ENCODE data around the gene KRT83.

Gene KRT83

DNA sequence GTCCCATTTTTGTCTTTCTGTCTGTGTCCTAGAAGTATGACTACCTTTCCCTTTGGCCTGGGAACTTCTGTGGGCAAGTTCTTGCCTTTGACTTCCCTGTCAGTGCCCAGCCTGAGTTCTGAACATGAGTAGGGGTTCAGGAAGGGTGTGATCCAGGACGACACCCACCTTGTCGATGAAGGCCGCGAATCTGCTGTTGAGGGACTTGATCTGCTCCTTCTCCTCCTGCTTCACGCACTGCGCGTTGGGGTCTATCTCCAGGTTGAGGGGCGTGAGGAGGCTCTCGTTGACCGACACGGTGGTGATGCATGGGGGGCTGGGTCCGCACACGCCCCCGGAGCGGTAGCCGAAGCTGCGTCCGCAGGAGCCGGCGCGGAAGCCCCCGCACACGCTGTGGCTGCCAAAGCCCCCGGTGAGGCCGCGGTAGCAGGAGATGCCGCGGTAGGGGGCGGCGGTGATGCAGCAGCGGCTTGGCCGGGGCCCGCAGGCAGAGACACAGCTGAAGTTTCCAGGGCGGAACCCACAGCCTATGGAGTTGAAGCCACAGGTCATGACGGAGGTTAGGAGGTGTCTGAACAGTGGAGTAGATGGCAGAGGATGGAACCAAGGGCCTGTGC lies at the start of gene KRT83:
KRT83 (minus strand) TSS at position 615 of the 617 bp plus-strand sequence; CDS start at position 552, 63 bp downstream.
- DNase-seq = no peak

GRCh38 chr12:52369809-52370208 lies 48.6 kb upstream of the KRT83 start:
- no peak for DNase-seq

DNA sequence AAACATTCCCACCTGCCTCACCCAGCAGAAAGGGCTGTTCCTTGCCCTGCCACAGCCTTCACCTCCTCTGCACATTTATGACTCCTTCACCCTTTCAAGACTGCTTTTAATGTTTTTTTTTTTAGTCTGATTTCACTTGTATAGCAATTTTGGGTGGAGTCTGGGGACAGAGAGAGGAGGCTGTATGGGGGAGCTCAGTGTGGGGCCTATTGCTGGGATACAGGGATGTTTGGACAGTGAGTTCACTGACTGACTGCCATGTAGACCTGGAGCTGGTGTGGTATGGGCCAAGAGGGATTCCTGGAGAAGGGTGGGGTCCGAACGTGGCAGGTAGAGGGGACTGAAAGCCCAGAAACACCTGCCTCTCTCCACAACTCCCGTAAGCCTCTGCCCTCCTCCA lies 48.0 kb upstream of the KRT83 start:
- no peak for DNase-seq

GRCh38 chr12:52368508-52368907 lies 47.3 kb upstream of the KRT83 start:
- DNase-seq = no peak

DNA sequence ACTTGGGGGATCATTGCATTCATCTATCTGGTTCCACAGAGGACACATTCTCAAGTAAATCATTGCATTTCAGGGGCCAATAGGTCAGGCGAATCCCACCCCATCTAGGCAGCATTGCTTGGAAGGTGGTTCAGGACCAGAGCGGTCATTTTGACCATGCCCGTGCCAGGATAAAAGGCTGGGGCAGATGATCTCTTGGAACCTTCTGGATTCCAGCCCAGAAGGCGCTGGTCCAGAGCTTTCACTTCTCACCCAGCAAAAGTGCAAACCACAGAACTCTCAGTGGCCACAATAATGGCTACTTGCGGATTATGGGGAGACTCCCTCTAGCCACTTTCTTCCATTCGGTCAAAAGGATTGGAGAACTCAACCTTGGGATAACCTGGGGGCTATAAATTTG lies 46.7 kb upstream of the KRT83 start:
- DNase-seq = no peak

GRCh38 chr12:52366738-52367485 lies 45.7 kb upstream of the KRT83 start, which contains the start of gene KRT85:
Gene KRT85, minus strand, starts transcription at chr12:52367481. Its CDS starts 76 bp downstream, at chr12:52367405.
- no peak for DNase-seq

- DNase-seq = no peak
Measured at GRCh38 chr12:52364901-52365489, 43.8 kb upstream of the KRT83 start.

GRCh38 chr12:52364061-52364460 lies 42.9 kb upstream of the KRT83 start:
- DNase-seq = no peak

- no peak for DNase-seq
Measured at GRCh38 chr12:52363111-52363679, 42.0 kb upstream of the KRT83 start.

- DNase-seq = no peak
Measured at GRCh38 chr12:52362118-52362726, 41.0 kb upstream of the KRT83 start.

DNA sequence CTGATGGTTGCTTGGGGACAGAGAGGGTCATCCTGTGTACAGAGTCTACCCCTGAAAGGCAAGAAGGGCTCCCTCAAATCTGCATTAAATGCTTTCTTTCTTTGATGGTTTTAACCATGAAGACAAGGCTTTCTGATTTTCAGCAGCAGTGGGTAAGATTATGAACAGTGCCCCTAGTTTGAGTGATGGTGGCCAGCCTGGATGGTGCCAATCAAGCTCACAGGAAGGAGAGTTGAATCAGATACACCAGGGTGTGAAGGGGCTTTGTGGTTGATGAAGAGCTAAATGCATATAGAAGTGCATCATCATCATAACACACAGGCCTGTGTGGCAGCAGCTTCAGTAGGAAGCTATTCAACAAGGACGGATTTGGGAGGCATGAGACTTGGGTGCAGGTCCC lies 40.4 kb upstream of the KRT83 start:
- no peak for DNase-seq

DNA sequence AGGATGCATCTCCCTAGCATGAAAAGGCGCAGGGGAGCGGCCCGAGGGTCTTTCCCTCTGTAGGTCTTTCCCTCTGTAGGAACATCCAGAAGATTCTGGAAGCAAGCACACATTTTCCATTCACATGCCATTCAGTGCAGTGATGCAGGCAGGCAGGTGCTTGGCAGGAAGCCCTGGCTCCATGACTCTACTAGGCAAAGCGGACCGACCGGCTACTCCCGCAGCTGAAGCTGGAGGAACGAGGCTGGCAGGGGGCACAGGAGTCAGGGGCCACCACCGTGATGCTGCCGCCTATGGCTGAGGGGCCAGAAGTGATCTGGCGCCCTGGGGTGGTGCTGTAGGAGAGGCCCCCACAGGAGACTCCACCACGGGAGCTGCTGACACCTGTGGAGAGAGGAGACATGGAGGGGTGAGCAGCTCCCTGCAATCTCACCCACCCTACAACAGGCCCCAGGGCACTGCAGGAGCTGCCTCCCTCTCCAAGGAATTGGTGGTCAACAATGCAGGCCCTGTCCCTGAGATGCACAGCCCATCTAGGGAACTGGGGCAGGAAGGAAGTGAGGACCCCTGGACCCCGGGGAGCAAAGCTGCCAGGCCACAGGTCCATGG lies 39.6 kb upstream of the KRT83 start:
- no peak for DNase-seq

GRCh38 chr12:52360106-52360662 lies 39.0 kb upstream of the KRT83 start:
- no peak for DNase-seq

- no peak for DNase-seq
Measured at GRCh38 chr12:52359621-52360061, 38.4 kb upstream of the KRT83 start.

GRCh38 chr12:52358575-52359350 lies 37.6 kb upstream of the KRT83 start:
- DNase-seq = no peak

GRCh38 chr12:52356762-52357580 lies 35.8 kb upstream of the KRT83 start:
- DNase-seq = no peak

DNA sequence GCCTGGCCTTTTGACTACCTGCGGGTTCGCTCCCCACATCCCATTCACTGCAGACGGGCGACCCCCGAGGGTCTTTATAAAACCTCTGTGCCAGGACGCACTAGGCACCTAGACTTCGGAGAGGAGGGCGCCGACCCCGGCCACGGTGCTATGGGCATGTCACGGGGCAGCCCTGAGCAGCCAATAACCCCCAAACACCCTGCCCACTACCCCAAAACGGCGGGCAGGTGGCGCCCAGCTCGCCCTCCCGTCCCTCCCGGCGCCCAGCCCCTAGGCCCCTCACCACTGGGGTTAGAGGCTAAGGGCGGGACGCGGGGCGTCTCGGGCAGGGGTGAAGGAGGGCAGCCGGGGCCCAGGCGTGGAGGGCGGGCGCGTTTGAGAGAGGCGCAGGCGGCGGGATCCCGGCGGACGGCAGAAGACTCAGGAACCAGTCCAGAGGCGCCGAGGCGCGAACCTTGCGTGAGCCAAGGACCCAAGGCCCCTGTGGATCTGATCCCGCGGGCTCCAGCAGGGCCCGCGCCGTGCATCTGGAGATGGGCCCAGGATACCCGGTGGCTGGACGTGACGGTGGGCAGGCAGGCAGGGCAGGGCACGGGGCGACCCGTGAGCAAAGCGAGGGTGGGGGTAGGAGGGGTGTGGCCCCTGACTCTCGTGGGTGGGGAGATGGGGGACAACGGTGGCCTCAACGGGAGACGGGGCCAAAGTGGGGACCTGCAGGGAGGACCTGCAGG lies 35.0 kb upstream of the KRT83 start:
- no peak for DNase-seq

DNA sequence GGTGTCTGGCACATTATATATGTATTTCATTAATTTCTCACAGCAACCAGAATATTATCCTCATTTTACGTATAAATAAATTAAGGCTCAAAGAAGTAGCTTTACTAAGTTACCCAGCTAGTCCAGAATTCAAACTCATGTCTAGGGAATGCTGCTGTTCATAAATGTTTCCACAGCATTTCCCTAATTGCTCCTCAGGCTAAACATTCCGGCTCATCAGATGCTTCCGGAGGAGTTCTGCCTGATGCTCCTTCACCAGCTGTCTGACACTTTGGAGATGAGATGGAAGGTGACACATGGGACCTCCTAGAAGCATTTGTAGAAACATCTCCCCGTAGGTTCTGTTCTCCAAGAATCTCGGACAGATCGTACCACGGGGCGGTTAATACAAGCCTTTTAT lies 34.0 kb upstream of the KRT83 start:
- DNase-seq = no peak

DNA sequence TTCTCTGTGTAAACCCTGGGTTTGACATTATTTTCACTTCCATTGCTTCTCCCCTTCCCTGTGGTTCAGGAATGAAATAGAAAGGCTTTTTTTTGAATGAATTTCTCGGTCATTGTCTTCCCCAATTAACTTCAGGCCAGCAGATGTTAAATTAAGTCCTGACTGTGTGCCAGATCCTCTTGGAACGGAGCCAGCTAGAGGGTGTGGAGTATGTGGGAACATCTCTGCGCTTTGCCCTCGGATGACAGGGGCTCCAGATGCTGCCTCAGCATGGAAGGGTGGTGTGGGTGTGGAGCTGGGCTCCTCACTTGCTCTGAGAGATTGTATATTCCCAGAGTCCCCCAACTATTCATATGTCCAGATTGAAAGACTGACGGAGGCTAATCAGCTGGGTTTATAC lies 33.0 kb upstream of the KRT83 start:
- no peak for DNase-seq

DNA sequence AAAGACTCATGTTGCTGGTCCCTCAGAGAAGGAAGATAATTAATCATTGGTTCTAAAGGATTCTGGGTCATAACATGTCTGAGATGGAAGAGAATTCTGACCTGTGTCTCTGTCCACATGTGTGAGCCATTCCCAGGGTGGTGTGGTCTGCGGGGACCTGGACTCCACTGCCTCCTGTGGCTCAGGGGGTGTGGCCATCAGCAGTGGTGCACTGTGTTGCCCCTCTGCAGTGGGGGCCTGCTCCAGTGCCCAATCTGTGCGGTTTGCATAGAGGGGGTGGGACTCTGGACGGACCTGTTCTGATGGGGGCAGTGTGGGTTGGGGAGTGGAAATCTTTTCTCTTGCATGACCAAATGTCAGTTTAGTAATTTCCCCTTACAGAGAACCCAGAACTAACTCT lies 32.6 kb upstream of the KRT83 start:
- no peak for DNase-seq
